B cell (primary cell): ENCODE results near the gene NUDT14. TPM values are rescaled to one million over a fixed set of nuclear protein-coding genes. Genes with fewer than 3 reads are reported as not detected.

Source experiments
- ATAC-seq: fragments of 200-7000 bp; cut with Tn5 transposase; one replicate; pipeline ENCODE4 v1.10.0; 2021; ENCODE audit warnings: low read depth, mild to moderate bottlenecking, moderate number of reproducible peaks, moderate library complexity
- CTCF ChIA-PET: fragments of 350-600 bp; sonication (Branson Sonifier 250); formaldehyde crosslinking; loops from one replicate; lab custom pipeline; 2021; ENCODE audit warnings: antibody characterized with exemption, inconsistent platforms; lab: Charles Lee
- POLR2A ChIA-PET: fragments of 350-600 bp; sonication (Branson Sonifier 250); formaldehyde crosslinking; loops from one replicate; lab custom pipeline; 2021; ENCODE audit warnings: antibody characterized with exemption; lab: Charles Lee
- DNase-seq: peaks from one replicate; pipeline ENCODE4 v3.0.0; 2013
- H2AFZ ChIP-seq: 2 replicates; pipeline ENCODE4 v1.6.1; 2012; ENCODE audit warnings: mild to moderate bottlenecking, low read depth, low read length; ENCODE audit not compliant: insufficient read depth, poor library complexity, severe bottlenecking
- H3K27ac ChIP-seq, 2 donors: 1 replicate in 1 of 2; 2 replicates in 1 of 2; pipeline ENCODE4 v1.5.1; 2012 to 2013; ENCODE audit warnings: low read length in 2 of 2, mild to moderate bottlenecking in 2 of 2, moderate library complexity in 1 of 2
- H3K27me3 ChIP-seq, 4 experiments: fragments of 200-600 bp in 1 of 4; sonication (generic) in 1 of 4; replicated peaks in 1 of 4; 1 replicate in 2 of 4; 2 replicates in 2 of 4; pipeline versions ENCODE4 v1.6.1 to v1.7.0; 2013 to 2016; ENCODE audit warnings: low read length in 3 of 4, mild to moderate bottlenecking in 2 of 4, mixed read lengths in 1 of 4, moderate library complexity in 1 of 4; ENCODE audit not compliant: insufficient read depth in 4 of 4, control insufficient read depth in 3 of 4; ENCODE audit errors: control extremely low read depth in 1 of 4
- H3K36me3 ChIP-seq, 2 experiments: replicated peaks in 1 of 2; 1 replicate in 1 of 2; 2 replicates in 1 of 2; pipeline versions ENCODE4 v1.6.1 to v1.7.1; 2013; ENCODE audit warnings: low read length in 1 of 2; ENCODE audit not compliant: insufficient read depth in 2 of 2, control insufficient read depth in 1 of 2; ENCODE audit errors: control extremely low read depth in 1 of 2, extremely low read depth in 1 of 2
- H3K4me1 ChIP-seq, 2 donors: fragments of 200-600 bp in 1 of 2; sonication (generic) in 1 of 2; 1 replicate in 1 of 2; 2 replicates in 1 of 2; pipeline versions ENCODE4 v1.5.1 to v1.6.1; 2013 to 2017; ENCODE audit warnings: low read length in 2 of 2; ENCODE audit not compliant: control insufficient read depth in 2 of 2, insufficient read depth in 2 of 2
- H3K4me2 ChIP-seq: replicated peaks from 2 replicates; pipeline ENCODE3; 2012; ENCODE audit warnings: mild to moderate bottlenecking, low read depth, low read length; ENCODE audit not compliant: poor library complexity, severe bottlenecking
- H3K4me3 ChIP-seq, 5 experiments: fragments of 200-600 bp in 1 of 5; sonication (generic) in 1 of 5; 1 replicate in 3 of 5; 2 replicates in 2 of 5; pipeline versions ENCODE4 v1.5.1 to v1.7.0; 2011 to 2016; ENCODE audit warnings: low read length in 4 of 5, mild to moderate bottlenecking in 4 of 5, low read depth in 2 of 5, control low read depth in 1 of 5, moderate library complexity in 1 of 5; ENCODE audit not compliant: insufficient read depth in 1 of 5; ENCODE audit errors: control extremely low read depth in 1 of 5, extremely low read depth in 1 of 5
- H3K79me2 ChIP-seq: fragments of 200-600 bp; sonication (generic); one replicate; pipeline ENCODE4 v1.6.0; 2016; ENCODE audit warnings: low read length; ENCODE audit not compliant: control insufficient read depth, insufficient read depth
- H3K9ac ChIP-seq: fragments of 200-600 bp; sonication (generic); 2 replicates; pipeline ENCODE4 v1.6.1; 2017; ENCODE audit warnings: mild to moderate bottlenecking, low read length, moderate library complexity
- H3K9me3 ChIP-seq, 3 donors: one replicate each; pipeline versions ENCODE4 v1.6.1 to v1.7.1; 2013; ENCODE audit warnings: low read length in 2 of 3; ENCODE audit not compliant: control insufficient read depth in 2 of 3, insufficient read depth in 1 of 3; ENCODE audit errors: control extremely low read depth in 1 of 3
- H4K20me1 ChIP-seq: 2 replicates; pipeline ENCODE4 v1.6.0; 2012; ENCODE audit warnings: mild to moderate bottlenecking, low read length; ENCODE audit not compliant: insufficient read depth, control insufficient read depth, poor library complexity, severe bottlenecking
- H3K27ac Mint-ChIP-seq: one replicate; pipeline ENCODE4 v1.8.0; 2021; ENCODE audit warnings: mixed read lengths
- H3K27me3 Mint-ChIP-seq: one replicate; pipeline ENCODE4 v1.8.0; 2021; ENCODE audit warnings: mixed read lengths
- H3K4me1 Mint-ChIP-seq: one replicate; pipeline ENCODE4 v1.8.0; 2021; ENCODE audit warnings: mixed read lengths
- H3K4me3 Mint-ChIP-seq: one replicate; pipeline ENCODE4 v1.8.0; 2021; ENCODE audit warnings: mixed read lengths
- H3K9me3 Mint-ChIP-seq: one replicate; pipeline ENCODE4 v1.8.0; 2022; ENCODE audit warnings: mixed read lengths; ENCODE audit not compliant: insufficient read depth
- EZH2 ChIP-seq: IDR thresholded peaks from 2 replicates; pipeline ENCODE4 v1.6.1; 2012; ENCODE audit warnings: borderline replicate concordance, low read depth, mild to moderate bottlenecking, moderate library complexity, low read length; ENCODE audit not compliant: insufficient read depth, poor library complexity, severe bottlenecking
- WGBS: methylation state at CpG from one replicate; pipeline ENCODE4 v1.1.5; 2013; ENCODE audit warnings: missing lambda C conversion rate; ENCODE audit not compliant: insufficient coverage; 5-methylcytosine and 5-hydroxymethylcytosine counted together
- intact Hi-C: fragments of 100-400 bp; cut with micrococcal nuclease; formaldehyde crosslinking; loops from one replicate; pipeline ENCODE4 v1.10.0; 2022
- polyA plus RNA-seq: library from polyadenylated mRNA; depleted of rRNA; stranded (reverse); fragments of >200 nt; gene quantifications from 2 replicates; pipeline ENCODE4 v1.2.3, GENCODE V29; 2012
- total RNA-seq, 2 donors: library from RNA; stranded (reverse); fragments of 120-200 nt in 1 of 2; gene quantifications; 1 replicate in 1 of 2; 2 replicates in 1 of 2; pipeline versions ENCODE4 v1.2.3 to v1.2.4, GENCODE V29; 2013 to 2022
- TF ChIP-seq, protein P1 (sequence below): fragments of 200-600 bp; IDR thresholded peaks from one replicate; pipeline ENCODE4 v1.8.0; 2022; ENCODE audit warnings: antibody characterized with exemption, mild to moderate bottlenecking

NUDT14 gene
- total and polyA plus RNA-seq, 2 donors (not counting 1 experiment from before 2014, with no cell fraction given), result 17.4 to 31.6 TPM

DNA sequence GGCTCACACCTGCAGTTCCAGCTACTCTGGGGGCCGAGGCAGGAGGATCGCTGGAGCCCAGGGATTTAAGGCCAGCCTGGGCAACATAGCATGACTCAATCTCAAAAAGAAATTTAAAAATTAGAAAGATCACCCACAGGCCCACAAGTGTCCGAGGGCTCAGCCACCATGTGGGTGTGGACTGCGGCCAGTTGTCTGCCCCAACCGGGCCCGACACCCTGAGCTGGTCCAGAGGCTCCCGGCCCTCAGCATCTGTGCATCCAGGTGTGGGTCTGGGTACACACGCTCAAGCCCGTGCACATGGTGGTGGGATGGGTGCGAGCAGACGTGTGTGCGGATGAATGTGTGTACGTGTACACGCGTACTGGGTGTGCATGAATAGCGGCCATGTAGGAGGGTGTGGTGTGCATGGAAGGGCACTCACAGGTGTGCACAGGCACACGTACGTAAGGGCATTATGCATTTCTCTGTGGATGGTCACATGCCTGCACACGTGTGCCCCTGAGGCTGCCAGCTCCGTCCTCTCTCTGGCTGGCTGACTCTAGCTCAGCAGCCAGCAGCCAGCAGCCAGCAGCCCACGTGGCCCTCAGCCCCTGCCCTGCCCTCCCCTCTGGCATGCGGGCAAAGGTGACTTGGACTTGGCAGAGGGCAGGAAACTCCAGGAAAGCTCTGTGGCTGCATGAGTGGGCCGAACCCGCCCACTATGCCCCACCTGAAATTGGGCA, 23.3 kb upstream of the NUDT14 start:
- no peak overlapping the region for H3K27ac ChIP-seq
- WGBS, result 66% methylated on average over 23 of the region's 24 CpGs
- no peak for ATAC-seq
- intact Hi-C loops, result loop anchor here (5.0 kb wide), 3 partner anchors 112 to 323 kb away; partner anchors contain the start of genes TEDC1 and TMEM121
- H3K36me3 ChIP-seq, result no peaks in the 10 kb centered on the region
- Mint-ChIP-seq H3K9me3 (no peaks in the 10 kb centered on the region), H3K4me3 (no peak overlapping the region), H3K27ac (no peak overlapping the region), H3K27me3 (peaks cover 9% of the 10 kb centered on the region), H3K4me1 (peaks cover 15% of the 10 kb centered on the region)
- no peaks in the 10 kb centered on the region for H3K79me2 ChIP-seq
- H3K4me2 ChIP-seq, result peak overlapping the region; percentile 2
- no peak overlapping the region for H3K4me3 ChIP-seq
- ChIA-PET POLR2A (no interaction called here), CTCF (interaction anchor here (1.1 to 1.6 kb wide), 3 partner anchors 11 to 324 kb away, joined by 4 to 7 read pairs (median 5); no protein-coding TSS in a partner anchor)
- peaks cover 18 to 29% of the 10 kb centered on the region in 2 donors for H3K4me1 ChIP-seq
- H3K27me3 ChIP-seq, result peaks cover 0 to 42% (median 10%) of the 10 kb centered on the region in 4 experiments
- H2AFZ ChIP-seq, result no peak overlapping the region
- peaks cover 0 to 8% (median 0%) of the 10 kb centered on the region in 3 donors for H3K9me3 ChIP-seq
- no peaks in the 10 kb centered on the region for H4K20me1 ChIP-seq
- no peak overlapping the region for H3K9ac ChIP-seq
- no peak for TF ChIP-seq EZH2
- TF ChIP-seq, protein P1, sequence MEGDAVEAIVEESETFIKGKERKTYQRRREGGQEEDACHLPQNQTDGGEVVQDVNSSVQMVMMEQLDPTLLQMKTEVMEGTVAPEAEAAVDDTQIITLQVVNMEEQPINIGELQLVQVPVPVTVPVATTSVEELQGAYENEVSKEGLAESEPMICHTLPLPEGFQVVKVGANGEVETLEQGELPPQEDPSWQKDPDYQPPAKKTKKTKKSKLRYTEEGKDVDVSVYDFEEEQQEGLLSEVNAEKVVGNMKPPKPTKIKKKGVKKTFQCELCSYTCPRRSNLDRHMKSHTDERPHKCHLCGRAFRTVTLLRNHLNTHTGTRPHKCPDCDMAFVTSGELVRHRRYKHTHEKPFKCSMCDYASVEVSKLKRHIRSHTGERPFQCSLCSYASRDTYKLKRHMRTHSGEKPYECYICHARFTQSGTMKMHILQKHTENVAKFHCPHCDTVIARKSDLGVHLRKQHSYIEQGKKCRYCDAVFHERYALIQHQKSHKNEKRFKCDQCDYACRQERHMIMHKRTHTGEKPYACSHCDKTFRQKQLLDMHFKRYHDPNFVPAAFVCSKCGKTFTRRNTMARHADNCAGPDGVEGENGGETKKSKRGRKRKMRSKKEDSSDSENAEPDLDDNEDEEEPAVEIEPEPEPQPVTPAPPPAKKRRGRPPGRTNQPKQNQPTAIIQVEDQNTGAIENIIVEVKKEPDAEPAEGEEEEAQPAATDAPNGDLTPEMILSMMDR, result no peak
- peak; percentile 46 for DNase-seq

DNA sequence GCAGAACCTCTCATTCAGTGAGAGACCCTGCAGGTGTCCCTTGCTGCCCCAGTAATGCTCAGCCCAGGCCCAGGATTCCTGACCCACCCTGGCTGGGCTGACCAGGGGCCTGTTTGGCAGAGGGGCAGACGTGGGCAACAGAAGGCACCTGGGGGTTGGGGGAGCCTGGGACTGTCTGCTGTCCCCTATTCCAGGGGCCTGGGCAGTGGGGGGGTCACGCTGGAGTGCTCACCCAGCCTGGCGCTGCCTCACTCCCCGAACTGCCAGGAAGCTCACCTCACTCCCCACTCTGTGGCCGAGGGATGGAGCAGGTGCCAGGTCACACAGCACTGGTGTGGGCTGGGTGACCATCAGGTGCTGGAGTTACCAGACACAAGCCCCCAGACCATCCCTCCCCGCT, 22.6 kb upstream of the NUDT14 start:
- Mint-ChIP-seq H3K4me1 (peaks cover 17% of the 10 kb centered on the region), H3K27me3 (peaks cover 14% of the 10 kb centered on the region), H3K27ac (no peak overlapping the region), H3K9me3 (no peaks in the 10 kb centered on the region), H3K4me3 (no peak overlapping the region)
- no peak overlapping the region for H3K9ac ChIP-seq
- no peak overlapping the region for H3K27ac ChIP-seq
- ATAC-seq, result no peak
- H2AFZ ChIP-seq, result no peak overlapping the region
- no peak overlapping the region for H3K4me2 ChIP-seq
- peaks cover 0 to 47% (median 11%) of the 10 kb centered on the region in 4 experiments for H3K27me3 ChIP-seq
- ChIA-PET POLR2A (no interaction called here), CTCF (interaction anchor here (1.0 to 1.2 kb wide), 5 partner anchors 14 to 200 kb away, joined by 3 read pairs; no protein-coding TSS in a partner anchor)
- peaks cover 0 to 8% (median 0%) of the 10 kb centered on the region in 3 donors for H3K9me3 ChIP-seq
- H4K20me1 ChIP-seq, result no peaks in the 10 kb centered on the region
- H3K79me2 ChIP-seq, result no peaks in the 10 kb centered on the region
- H3K36me3 ChIP-seq, result no peaks in the 10 kb centered on the region
- TF ChIP-seq EZH2, result no peak
- TF ChIP-seq, protein P1, result no peak
- intact Hi-C loops, result loop anchor here (1.0 to 5.0 kb wide), 5 partner anchors 79 to 324 kb away; partner anchors contain the start of genes TEDC1 and TMEM121
- 69% methylated on average over 5 of the region's 6 CpGs for WGBS
- DNase-seq, result no peak
- no peak overlapping the region for H3K4me3 ChIP-seq
- H3K4me1 ChIP-seq, result peaks cover 18 to 29% of the 10 kb centered on the region in 2 donors
